ENCODE measurements around the gene WWOX.

DNA sequence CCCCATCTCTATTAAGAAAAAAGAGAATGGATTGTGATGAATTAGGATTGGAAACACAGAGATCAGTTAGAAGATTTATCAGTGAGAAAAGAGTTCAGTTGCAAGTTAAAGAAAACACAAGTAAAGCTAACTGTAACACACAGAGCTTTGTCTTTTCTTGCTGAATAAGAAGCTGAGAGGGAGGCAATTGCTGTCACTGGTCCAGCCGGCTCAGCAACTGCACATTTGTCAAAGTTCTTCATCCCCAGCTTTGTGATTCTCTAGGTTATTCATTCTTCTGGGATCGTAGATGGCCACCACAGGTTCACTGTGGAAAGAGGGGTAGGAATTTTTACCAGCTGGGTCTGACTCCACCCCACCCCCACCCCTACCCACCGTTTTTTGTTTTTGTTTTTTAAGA lies 615.7 kb downstream of the WWOX start:
- no peak for TF ChIP-seq CTCF (IDR thresholded peaks at IDR 0.05)
- TF ChIP-seq EZH2 (IDR thresholded peaks at IDR 0.05; ENCODE audit: borderline replicate concordance, insufficient read depth, low read depth, low read length, poor library complexity, severe bottlenecking), result no peak
